Right lobe of liver (tissue), 6 donors: ENCODE measurements around the gene ISY1. TPM values are rescaled to one million over a fixed set of nuclear protein-coding genes. Genes with fewer than 3 reads are reported as not detected.

Experiments used
- ATAC-seq, 4 donors: fragments of 200-7000 bp; cut with Tn5 transposase; one replicate each; pipeline ENCODE4 v1.9.1; 2020; ENCODE audit warnings: mild to moderate bottlenecking in 4 of 4, moderate library complexity in 4 of 4
- DNase-seq, 3 donors: peaks; one replicate each; pipeline ENCODE4 v3.0.0-alpha.2; 2020
- H3K27ac ChIP-seq, 3 donors: fragments of 200-600 bp; one replicate each; pipeline ENCODE4 v1.8.0; 2022
- H3K27me3 ChIP-seq, 2 donors: fragments of 200-600 bp; one replicate each; pipeline ENCODE4 v1.8.0; 2022
- H3K36me3 ChIP-seq, 4 donors: fragments of 200-600 bp; sonication (generic) in 1 of 4; one replicate each; pipeline versions ENCODE4 v1.5.1 to v1.8.0; 2017 to 2022; ENCODE audit warnings: control low read depth in 1 of 4
- H3K4me1 ChIP-seq, 4 donors: fragments of 200-600 bp; sonication (generic) in 1 of 4; one replicate each; pipeline versions ENCODE4 v1.5.1 to v1.8.0; 2017 to 2022; ENCODE audit warnings: control low read depth in 1 of 4
- H3K4me3 ChIP-seq, 3 donors: fragments of 200-600 bp; one replicate each; pipeline ENCODE4 v1.8.0; 2022
- H3K9me3 ChIP-seq, 4 donors: fragments of 200-600 bp; sonication (generic) in 1 of 4; one replicate each; pipeline versions ENCODE4 v1.5.1 to v1.8.0; 2017 to 2022; ENCODE audit warnings: control low read depth in 1 of 4
- POLR2A ChIP-seq: fragments of 450-650 bp; IDR thresholded peaks from one replicate; pipeline ENCODE4 v1.6.1; 2017; ENCODE audit warnings: antibody characterized with exemption, mild to moderate bottlenecking
- WGBS: methylation state at CpG from one replicate; pipeline ENCODE4 v1.1.6; 2018; ENCODE audit warnings: low coverage, low lambda C conversion rate; ENCODE audit not compliant: insufficient coverage; ENCODE audit errors: missing lambda C conversion rate; 5-methylcytosine and 5-hydroxymethylcytosine counted together
- intact Hi-C, 2 donors: fragments of 100-400 bp; cut with DNase I; formaldehyde crosslinking; loops; one replicate each; pipeline versions ENCODE4 v1.11.2 to v1.14.1; 2022
- total RNA-seq, 6 experiments: library from RNA; depleted of rRNA in 2 of 6; stranded (reverse); fragments of >200 nt in 2 of 6; fragmentation: NEBNext Ultra II Directional in 3 of 6; extraction: Animal tissue kit (Norgen Biotek cat#: 25700) in 3 of 6; gene quantifications; one replicate each; pipeline versions ENCODE4 v1.1.0 to v1.2.4, GENCODE V29; 2016 to 2023
- TF ChIP-seq, protein P1 (sequence below), 4 donors: fragments of 200-600 bp in 3 of 4; fragments of 450-650 bp in 1 of 4; IDR thresholded peaks; one replicate each; pipeline versions ENCODE4 v1.5.1 to v1.8.0; 2016 to 2022; ENCODE audit warnings: antibody characterized with exemption in 4 of 4, mild to moderate bottlenecking in 2 of 4
- donor health status: DM: no; HTN: yes; CAD: no.
- donor health status: DM: no; HTN: no; CAD: no.
- donor health status: DM: no; HTN: no; CAD: no.
- donor health status: DM: no; HTN: yes; CAD: no.
- donor health status: DM: no; HTN: yes; CAD: no.

Gene ISY1
- total RNA-seq, 6 experiments from 2014 or later = 2.8 to 10.8 (median 8.9) TPM

DNA sequence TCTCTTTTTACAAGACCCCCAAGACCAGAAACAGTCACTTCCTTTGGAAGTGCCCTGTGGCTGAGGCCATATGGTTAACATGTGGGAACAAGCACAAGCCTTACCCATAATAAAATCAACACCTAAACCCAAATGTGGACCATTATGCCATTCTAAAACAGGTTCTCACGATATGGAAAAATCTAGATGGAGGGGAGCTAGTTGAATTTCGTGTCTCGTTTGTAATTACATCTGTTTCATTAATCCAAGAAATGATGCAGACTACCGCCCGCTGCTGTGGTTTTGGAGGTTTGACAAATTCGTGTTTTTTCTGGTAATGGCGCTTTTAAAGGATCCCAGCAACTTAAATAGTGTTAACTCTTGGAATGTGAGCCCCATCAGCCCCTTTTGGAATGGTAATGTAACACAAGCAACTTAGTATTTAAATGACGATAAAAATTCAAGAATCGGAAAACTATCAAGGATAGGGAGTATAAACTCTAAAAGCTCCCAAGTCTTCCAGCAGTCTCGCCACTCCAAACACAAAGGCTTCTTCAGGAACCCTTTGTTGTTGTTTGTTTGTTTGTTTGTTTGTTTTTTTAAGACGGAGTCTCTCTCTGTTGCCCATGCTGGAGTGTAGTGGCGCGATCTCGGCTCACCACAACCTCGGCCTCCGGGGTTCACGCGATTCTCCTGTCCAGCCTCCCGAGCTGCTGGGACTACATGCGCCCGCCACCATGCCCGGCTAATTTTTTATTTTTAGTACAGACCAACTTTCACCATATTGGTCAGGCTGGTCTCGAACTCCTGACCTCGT, 21.7 kb upstream of the ISY1 start:
- Histone ChIP-seq H3K36me3 (peaks cover 0 to 14% (median 6%) of the 10 kb centered on the region in 4 donors), H3K4me1 (peaks cover 0 to 68% (median 14%) of the 10 kb centered on the region in 4 donors), H3K4me3 (peak overlapping the region; percentile 95 to 99 (median 98)), H3K9me3 (no peaks in the 10 kb centered on the region), H3K27me3 (no peaks in the 10 kb centered on the region), H3K27ac (peak overlapping the region; percentile 99 to 100 (median 100))
- ATAC-seq = peak in 1 of 4 donors; percentile 1
- intact Hi-C loops = no loop called here
- TF ChIP-seq POLR2A = no peak
- TF ChIP-seq, protein P1, sequence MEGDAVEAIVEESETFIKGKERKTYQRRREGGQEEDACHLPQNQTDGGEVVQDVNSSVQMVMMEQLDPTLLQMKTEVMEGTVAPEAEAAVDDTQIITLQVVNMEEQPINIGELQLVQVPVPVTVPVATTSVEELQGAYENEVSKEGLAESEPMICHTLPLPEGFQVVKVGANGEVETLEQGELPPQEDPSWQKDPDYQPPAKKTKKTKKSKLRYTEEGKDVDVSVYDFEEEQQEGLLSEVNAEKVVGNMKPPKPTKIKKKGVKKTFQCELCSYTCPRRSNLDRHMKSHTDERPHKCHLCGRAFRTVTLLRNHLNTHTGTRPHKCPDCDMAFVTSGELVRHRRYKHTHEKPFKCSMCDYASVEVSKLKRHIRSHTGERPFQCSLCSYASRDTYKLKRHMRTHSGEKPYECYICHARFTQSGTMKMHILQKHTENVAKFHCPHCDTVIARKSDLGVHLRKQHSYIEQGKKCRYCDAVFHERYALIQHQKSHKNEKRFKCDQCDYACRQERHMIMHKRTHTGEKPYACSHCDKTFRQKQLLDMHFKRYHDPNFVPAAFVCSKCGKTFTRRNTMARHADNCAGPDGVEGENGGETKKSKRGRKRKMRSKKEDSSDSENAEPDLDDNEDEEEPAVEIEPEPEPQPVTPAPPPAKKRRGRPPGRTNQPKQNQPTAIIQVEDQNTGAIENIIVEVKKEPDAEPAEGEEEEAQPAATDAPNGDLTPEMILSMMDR (IDR thresholded peaks at IDR 0.05) = no peak
- WGBS = under 1% methylated on average over 24 of the region's 24 CpGs
- no peak for DNase-seq

DNA sequence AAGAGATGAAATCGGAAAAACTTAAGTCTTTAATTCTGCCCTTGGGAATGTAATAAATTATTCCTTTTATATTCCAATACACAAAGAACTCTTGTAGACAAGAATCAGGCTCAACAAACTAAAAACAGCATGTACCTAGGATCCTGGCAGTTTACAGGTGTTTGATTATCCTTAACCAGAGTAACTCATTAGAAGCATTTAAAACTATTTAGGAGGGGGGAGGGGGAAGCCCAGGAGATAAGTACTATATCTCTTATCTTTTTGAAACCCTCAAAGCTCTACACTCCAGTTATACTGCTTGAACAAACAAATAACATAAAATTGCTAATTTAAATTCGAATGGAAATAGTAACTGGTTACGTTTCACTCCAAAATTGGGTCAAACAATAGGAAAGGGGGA, 21.0 kb upstream of the ISY1 start:
- H3K4me3 ChIP-seq = peak overlapping the region; percentile 95 to 99 (median 98)
- no peak for ATAC-seq
- peak overlapping the region; percentile 99 to 100 (median 100) for H3K27ac ChIP-seq
- H3K36me3 ChIP-seq = peaks cover 0 to 19% (median 8%) of the 10 kb centered on the region in 4 donors
- intact Hi-C loops = no loop called here
- TF ChIP-seq POLR2A = no peak
- TF ChIP-seq, protein P1 (IDR thresholded peaks at IDR 0.05) = no peak
- H3K9me3 ChIP-seq = no peaks in the 10 kb centered on the region
- 2% methylated on average over 3 of the region's 3 CpGs for WGBS
- peaks cover 0 to 72% (median 18%) of the 10 kb centered on the region in 4 donors for H3K4me1 ChIP-seq
- DNase-seq = no peak
- no peaks in the 10 kb centered on the region for H3K27me3 ChIP-seq

DNA sequence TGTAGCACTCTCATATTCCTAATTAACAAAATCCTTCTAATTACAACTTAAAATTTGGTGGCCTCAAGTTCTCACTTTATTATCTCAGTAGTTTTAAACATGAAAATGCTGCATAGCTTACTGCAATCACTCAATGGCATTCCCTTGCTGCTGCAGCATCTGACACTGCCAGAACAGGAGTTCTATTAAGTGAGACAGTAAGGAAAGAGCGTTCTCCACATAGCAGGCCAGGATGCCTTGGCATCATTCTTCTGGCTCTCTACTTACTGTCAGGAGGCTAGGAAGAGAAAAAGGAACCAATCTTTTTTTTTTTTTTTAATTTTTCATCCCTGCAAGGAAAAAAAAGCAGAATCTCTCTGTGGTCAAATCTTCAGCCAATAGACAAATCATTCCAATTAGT, 19.6 kb upstream of the ISY1 start:
- intact Hi-C loops = no loop called here
- ATAC-seq (no peak), DNase-seq (no peak)
- WGBS = 15% methylated on average over 1 of the region's 1 CpG
- Histone ChIP-seq H3K36me3 (peaks cover 0 to 19% (median 8%) of the 10 kb centered on the region in 4 donors), H3K4me3 (peak overlapping the region; percentile 95 to 99 (median 98)), H3K9me3 (no peaks in the 10 kb centered on the region), H3K4me1 (peaks cover 0 to 70% (median 24%) of the 10 kb centered on the region in 4 donors), H3K27me3 (no peaks in the 10 kb centered on the region), H3K27ac (peak overlapping the region; percentile 17 to 100 (median 99))
- TF ChIP-seq, protein P1 (IDR thresholded peaks at IDR 0.05) = no peak
- TF ChIP-seq POLR2A = no peak

DNA sequence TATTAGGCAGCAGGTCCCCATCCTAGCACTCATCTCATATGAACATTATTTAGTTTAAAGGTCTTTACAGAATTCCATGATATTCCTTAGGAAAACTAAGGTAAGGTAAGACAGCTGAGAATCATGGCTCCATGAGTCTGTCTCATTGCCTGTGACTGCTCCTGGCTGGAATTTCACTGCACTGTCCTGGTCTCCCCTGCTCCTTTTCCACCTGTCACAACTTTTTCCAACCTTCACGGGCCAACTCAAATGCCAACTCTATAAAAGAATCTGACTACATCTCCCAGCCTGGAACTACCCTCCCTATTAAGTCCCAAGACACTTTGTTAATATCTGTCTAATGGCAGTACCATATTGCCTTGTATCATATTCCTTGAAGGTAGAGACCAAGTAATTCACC, 15.2 kb upstream of the ISY1 start:
- peaks cover 0 to 28% (median 15%) of the 10 kb centered on the region in 4 donors for H3K36me3 ChIP-seq
- WGBS = 69% methylated on average over 1 of the region's 1 CpG
- H3K27ac ChIP-seq = no peak overlapping the region
- intact Hi-C loops = no loop called here
- DNase-seq = no peak
- H3K4me3 ChIP-seq = no peak overlapping the region
- no peak for ATAC-seq
- TF ChIP-seq POLR2A = no peak
- TF ChIP-seq, protein P1 (IDR thresholded peaks at IDR 0.05) = no peak
- H3K4me1 ChIP-seq = peaks cover 0 to 85% (median 43%) of the 10 kb centered on the region in 4 donors
- H3K9me3 ChIP-seq = no peaks in the 10 kb centered on the region
- no peaks in the 10 kb centered on the region for H3K27me3 ChIP-seq
